Esophagus muscularis mucosa (tissue), 3 donors: ENCODE results near the gene SMPD2.

Experiments used
- POLR2A ChIP-seq: fragments of 450-650 bp; IDR thresholded peaks from one replicate; pipeline ENCODE4 v1.6.1; 2017; ENCODE audit warnings: antibody characterized with exemption, moderate library complexity, mild to moderate bottlenecking, low read depth
- POLR2AphosphoS5 ChIP-seq, 2 donors: sonication (generic); formaldehyde crosslinking; IDR thresholded peaks; one replicate each; pipeline ENCODE4 v1.6.1; 2017; ENCODE audit warnings: antibody characterized with exemption in 2 of 2
- TF ChIP-seq, protein P1 (sequence below), 3 experiments: fragments of 200-600 bp in 2 of 3; fragments of 450-650 bp in 1 of 3; sonication (generic) in 2 of 3; IDR thresholded peaks; one replicate each; pipeline ENCODE4 v1.5.1; 2017 to 2019; ENCODE audit warnings: antibody characterized with exemption in 3 of 3, mild to moderate bottlenecking in 2 of 3, moderate library complexity in 1 of 3

DNA sequence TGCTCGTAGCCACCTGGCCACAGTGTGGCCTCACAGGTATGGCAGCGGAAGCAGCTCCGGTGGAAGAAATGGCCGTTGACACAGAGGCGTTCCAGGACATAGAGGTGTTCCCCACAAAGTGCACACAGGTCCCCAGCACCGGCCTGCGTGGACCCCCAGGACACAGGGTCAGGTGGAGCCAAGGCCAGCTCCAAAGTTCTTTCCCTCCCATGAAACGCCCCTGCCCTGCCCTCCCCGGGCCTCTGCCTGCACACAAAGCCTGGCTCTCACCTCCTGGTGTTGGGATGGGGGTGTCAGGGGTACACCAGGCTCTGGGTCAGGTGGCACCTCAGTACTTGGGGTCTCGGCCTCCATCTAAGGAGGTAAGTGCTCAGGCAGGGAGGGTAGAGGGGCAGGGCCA, 6.6 kb downstream of the SMPD2 start:
- TF ChIP-seq POLR2AphosphoS5 (IDR thresholded peaks at IDR 0.05): no peak
- TF ChIP-seq POLR2A: no peak
- TF ChIP-seq, protein P1, sequence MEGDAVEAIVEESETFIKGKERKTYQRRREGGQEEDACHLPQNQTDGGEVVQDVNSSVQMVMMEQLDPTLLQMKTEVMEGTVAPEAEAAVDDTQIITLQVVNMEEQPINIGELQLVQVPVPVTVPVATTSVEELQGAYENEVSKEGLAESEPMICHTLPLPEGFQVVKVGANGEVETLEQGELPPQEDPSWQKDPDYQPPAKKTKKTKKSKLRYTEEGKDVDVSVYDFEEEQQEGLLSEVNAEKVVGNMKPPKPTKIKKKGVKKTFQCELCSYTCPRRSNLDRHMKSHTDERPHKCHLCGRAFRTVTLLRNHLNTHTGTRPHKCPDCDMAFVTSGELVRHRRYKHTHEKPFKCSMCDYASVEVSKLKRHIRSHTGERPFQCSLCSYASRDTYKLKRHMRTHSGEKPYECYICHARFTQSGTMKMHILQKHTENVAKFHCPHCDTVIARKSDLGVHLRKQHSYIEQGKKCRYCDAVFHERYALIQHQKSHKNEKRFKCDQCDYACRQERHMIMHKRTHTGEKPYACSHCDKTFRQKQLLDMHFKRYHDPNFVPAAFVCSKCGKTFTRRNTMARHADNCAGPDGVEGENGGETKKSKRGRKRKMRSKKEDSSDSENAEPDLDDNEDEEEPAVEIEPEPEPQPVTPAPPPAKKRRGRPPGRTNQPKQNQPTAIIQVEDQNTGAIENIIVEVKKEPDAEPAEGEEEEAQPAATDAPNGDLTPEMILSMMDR (IDR thresholded peaks at IDR 0.05): no peak
